GM21576 (cell line): ENCODE results near the gene RASAL1.

ENCODE experiments used
- ATAC-seq: cut with Tn5 transposase; IDR thresholded peaks from one replicate; pipeline ENCODE4 v1.9.1; 2021; ENCODE audit warnings: mild to moderate bottlenecking, moderate library complexity; ENCODE audit not compliant: unreplicated experiment

The RASAL1 gene

DNA sequence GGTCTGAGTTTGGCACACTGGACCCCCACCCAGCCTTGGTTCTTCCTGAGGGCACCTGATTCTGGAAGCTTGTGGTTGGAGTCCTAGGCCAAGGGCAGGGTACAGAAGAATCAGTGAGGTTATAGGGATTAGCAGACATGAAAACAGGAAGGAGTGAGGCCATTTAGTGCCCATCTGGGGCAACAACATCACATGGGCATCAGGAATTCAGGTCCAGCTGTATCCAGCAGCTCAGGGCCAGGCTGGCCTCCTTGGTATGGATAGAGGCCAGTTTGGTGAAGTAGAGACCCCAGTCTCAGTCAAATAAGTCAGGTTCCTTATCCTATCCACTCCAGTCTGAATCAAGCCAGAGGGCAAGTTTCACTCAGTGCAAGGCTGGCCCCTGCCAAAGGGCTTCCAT lies 36.2 kb downstream of the RASAL1 start:
- ATAC-seq = no peak

DNA sequence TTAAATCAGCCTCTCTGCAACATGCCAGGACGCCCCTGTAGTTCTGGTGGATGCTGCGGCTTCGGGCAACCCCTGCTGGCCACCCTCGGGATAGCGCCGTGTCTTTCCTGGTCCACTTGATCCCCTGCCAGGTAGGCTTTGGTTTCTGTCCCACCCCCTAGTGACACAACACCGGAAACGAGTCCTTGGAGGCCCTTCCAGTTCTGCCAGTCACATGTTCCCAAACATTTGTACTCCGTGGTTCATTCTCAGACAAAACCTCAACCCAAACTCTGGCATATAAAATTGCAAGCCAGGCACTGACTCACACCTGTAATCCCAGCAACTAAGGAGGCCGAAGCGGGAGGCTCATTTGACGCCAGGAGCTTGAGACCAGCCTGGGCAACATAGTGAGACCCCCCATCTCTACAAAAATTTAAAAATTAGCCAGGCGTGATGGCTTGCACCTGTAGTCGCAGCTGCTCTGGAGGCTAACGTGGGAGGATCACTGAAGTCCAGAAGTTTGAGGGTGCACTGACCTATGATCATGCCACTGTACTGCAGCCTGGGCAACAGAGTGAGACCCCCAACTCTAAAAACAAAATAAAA lies 37.0 kb downstream of the RASAL1 start:
- ATAC-seq = no peak

DNA sequence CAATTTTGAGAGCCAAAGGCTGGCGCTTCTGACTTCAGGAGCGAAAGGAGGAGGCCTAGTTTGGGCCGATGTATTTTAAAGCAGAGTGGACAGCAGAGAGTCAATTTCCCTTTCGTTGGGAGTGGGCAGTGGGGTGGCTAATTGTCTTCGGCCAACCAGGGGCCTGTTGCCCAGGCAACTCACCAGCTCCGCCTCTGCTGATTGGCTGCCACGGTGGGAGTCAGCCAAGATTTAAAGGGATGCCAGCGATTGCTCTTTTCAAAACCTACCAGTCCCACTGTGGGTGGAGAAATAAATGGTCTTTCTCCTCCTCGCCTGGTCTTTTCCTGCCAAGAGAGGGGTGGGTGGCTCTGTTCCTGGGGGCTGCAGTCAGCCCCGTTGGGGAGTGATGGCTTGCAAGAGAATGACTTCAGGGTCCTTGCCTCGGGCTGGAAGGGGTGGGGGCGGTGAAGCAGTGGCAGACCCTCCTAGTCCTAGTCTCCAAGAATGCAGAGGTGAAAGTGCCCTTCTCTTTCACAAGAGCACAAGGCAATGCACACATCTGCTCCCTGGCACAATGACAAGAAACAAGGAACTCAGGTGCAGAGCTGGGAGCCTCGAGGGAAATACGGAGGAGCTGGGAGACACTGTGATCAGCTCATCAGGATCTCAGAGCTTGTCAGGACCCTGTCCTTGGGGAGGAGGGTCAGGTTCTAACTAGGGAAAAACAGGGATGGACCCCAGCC lies 37.7 kb downstream of the RASAL1 start:
- no peak for ATAC-seq

DNA sequence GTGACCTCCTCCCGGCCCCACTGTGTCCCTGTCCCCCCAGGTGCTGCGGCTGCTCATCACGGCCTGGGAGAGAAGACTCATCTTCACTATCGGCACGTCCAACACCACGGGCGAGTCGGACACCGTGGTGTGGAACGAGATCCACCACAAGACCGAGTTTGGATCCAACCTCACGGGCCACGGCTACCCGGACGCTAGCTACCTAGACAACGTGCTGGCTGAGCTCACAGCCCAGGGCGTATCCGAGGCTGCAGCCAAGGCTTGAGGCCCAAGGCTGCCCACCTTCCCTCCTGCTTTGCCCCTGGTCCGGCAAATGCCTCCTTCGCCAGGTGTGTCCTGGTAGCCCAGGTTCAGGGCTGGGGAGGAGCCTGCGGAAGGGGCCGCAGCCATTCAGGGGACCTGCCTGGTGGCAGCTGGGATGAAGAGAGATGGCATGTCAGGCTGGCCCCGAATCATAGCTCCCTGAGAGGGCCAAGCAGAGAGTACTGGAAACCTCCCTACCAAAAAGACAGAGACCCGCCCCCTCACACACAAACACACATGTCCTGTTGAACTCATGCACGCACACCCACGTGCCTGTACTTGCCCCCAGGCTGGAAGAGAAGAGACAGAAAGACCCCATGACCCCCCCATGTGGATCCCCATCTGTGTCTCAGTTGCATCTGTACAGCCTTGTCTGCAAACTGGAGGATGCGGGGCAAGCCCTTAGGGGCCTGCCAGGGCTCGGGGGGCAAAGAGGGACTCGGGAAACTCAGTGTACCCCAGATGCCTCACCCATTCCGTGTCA lies 38.7 kb downstream of the RASAL1 start:
- no peak for ATAC-seq

DNA sequence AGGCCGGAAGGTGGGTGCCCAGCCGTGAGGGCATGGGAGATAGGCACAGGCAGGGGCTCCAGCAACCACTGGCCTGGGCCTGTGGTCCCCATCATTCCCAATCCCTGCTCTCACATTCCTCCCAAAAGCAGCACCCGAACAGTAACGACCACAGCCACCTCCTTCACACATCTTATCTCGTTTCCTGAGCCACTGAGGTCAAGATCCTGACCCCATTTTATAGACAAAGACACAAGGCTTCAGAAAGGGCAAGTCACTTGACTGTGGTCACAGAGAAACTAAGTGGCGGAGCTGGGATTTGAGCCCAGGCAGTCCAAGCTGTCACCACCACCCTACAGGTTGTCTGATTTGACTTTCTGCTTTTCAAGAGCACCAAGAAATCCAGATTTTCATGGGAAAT lies 40.2 kb downstream of the RASAL1 start:
- no peak for ATAC-seq

DNA sequence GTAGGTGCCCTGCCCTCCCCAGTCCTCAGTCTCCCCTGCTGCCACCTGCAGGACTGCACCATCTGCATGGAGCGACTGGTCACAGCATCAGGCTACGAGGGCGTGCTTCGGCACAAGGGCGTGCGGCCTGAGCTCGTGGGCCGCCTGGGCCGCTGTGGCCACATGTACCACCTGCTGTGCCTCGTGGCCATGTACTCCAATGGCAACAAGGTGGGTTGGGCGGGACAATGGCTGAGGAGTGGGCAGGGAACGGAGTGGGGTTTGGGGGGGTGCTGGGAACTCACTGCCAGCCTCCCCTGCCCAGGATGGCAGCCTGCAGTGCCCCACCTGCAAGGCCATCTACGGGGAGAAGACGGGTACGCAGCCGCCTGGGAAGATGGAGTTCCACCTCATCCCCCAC lies 40.8 kb downstream of the RASAL1 start:
- no peak for ATAC-seq

DNA sequence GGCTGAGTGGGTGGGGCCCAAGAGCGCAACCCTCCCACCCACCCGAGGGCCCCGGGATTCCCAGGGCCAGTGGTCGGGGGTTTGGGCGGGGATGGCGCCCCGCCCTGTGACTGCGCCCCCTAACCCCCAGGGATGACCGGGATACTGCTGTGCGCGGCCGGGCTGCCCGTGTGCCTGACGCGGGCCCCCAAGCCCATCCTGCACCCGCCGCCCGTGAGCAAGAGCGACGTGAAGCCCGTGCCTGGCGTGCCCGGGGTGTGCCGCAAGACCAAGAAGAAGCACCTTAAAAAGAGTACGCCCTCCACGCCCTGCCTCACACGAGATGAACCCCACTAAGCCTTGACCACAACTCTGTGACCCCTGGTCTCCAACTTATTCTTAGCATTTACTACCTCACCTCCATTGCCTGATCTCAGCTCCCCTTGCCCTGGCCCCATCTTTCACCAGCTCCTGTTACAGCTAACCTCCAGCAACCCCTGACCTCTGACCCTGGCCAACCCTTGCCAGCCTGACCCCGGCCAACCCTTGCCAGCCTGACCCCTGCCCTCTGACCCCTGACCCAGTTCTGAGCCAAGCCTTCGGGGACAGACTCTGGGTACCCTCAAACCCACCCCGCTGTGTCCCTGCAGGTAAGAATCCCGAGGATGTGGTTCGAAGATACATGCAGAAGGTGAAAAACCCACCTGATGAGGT lies 42.0 kb downstream of the RASAL1 start:
- ATAC-seq = no peak

DNA sequence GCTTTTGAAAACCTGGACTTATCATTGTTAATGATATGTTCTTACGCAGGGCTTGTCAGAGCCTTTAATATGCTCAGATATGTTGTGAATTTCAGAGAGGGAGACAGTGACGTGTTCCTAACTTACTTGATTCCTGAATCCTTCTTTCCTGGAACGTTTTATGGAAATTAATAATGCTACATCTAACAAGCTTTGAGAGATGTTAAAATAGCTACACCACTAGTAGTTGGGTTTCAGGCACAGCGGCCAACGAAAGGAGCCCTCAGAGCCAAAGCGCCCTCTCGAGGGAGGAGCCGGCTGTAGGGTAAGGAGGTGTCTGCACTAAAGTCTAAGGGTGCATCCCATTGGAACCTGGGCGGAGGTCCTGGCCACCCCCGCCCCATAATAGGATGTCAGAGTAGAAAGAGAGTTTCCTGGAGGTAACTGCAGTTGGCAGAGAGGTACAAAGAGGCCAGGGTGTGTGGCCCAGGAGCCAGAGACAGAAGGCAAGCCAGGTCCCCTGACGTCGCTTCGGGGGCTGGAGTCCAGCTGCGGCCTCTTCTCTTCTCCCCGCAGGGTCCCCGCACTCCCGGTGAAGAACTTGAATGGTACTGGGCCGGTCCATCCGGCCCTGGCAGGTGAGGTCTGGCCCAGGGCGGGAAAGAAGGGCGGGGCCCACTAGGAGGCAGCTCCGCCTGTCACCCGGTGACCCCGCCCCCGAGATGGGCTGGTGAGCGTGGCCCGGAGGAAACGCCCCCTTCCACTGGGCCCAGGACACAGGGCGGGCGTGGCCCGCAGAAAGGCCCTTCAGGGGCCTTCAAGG lies 42.8 kb downstream of the RASAL1 start:
- ATAC-seq = no peak

DNA sequence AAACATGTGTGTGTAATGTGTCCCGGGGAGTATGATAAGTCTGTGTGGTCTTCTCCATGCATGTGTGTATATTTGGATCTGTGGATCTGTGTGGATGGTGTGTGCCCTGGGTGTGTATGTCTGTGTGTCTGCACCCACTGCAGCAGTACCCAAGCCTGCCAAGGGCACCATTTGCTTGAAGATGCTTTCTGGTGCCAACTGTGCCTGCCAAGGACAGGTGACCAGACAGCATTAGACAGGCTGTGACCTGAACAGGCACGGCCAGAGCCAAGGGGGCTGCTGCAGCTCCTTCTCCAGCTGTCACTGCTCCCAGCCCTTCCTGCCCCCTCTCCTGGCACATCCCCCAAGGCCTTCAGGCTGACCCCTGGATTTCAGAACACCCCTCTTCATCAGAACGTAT lies 44.1 kb downstream of the RASAL1 start:
- no peak for ATAC-seq

DNA sequence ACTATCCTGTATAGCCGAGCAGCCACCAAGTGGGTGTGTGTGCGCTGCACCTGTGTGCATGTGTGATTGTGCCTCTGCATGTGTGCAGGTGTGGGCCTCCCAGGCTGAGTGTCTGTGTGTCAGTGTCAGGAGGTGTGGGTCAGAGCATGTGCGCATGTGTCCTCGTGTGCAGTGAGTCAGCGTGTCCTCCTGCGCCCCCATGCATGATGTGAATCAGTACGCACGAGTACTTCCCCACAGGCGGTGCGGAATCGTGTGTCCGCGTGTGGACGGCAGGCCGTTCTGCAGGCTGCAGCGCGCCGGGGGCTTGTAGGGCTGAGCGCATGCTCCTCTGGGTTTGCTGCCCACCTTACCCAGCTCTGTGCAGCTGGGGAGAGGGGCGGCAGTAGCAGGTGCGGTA lies 44.8 kb downstream of the RASAL1 start:
- no peak for ATAC-seq

DNA sequence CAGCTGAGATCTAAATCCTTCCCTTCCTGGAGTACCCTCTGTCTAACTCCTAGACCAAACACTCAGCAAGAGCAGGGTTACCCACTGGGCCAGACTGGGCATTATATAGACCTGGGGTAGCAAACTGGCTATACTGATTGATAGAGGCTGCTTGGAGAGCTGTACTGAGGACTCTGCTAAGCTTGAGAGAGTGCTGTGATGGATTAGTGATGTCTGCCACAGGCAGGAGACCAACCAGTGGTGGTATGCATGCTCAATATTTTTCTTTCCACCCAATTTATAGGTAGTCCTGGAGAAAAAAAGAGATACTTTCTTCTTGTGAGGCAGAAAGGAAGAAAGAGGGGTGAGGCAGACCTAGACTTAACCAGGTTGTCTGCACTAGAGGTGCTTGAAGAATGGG lies 45.7 kb downstream of the RASAL1 start:
- no peak for ATAC-seq

DNA sequence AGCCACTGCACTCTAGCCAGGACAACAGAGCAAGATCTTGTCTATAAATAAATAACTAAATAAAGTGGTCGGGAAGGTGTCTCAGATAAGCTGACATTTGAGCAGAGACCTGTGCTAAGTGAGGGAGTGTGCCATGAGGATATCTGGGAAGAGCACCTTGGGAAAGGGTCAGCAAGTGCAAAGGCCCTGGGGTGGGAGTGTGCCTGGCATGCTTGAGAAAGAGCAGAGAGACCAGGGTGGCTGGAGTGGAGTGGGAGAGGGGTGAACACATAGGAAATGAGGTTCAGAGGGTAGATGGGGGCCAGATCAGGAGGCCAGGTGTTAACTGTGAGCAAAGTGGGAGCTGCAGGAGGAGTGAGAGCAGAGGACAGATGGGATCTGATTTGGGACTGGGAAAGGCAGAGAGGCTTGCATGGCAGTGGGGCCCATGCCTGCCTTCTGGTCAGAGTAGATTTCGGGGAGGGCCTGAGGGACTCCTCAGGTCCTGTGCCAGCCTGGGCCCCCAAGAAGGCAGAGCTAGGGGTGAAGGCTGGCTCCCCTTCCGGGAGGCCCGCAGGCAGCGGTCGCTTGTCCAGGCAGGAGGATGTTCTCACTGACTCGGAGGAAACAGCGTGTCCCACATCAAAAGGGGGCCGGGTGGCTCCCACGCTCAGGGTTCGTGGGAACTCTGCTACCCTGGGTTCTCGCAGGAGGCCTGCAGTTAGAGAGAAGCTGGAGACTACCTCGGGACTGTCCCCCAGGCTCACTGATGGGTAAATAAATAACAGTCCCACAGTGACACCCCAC lies 46.4 kb downstream of the RASAL1 start:
- no peak for ATAC-seq

DNA sequence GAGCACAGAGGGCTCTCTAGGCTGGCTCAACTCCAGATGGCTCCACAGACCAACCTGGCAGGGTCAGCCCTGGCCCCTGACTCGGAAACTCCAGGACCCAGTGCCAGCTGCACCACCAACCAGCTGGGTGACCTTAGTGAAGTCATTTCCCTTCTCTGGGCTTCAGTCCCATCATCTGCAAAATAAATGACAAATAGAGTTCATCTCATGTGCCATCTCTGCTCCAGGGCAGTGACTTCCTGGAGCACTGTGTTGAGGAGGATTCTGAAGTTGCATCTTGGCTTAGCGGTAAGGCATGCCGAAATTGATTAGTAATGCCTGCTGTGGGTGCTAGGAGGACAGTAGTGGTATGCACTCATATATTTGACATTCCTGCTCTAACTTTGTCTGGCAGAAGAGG lies 47.5 kb downstream of the RASAL1 start:
- no peak for ATAC-seq

DNA sequence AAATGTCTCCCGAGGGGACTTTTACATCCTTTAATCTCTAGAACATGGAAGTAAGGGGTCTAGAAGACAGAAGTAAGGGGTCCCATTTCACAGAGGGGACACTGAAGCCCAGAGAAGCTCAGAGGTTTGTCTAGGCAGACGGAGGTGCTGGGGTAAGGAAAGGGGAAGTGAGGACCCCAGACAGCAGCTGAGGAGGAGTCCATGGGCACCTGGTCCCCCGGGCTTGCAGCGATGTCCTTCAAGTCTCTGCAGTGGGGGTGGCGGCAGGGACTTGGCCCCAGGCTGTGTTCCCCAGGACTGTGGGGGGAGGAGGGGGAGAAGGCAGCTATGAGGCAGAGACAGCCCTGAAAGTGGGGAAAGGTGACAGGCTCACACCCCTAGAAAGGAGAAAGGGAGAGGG lies 48.4 kb downstream of the RASAL1 start:
- ATAC-seq = no peak

DNA sequence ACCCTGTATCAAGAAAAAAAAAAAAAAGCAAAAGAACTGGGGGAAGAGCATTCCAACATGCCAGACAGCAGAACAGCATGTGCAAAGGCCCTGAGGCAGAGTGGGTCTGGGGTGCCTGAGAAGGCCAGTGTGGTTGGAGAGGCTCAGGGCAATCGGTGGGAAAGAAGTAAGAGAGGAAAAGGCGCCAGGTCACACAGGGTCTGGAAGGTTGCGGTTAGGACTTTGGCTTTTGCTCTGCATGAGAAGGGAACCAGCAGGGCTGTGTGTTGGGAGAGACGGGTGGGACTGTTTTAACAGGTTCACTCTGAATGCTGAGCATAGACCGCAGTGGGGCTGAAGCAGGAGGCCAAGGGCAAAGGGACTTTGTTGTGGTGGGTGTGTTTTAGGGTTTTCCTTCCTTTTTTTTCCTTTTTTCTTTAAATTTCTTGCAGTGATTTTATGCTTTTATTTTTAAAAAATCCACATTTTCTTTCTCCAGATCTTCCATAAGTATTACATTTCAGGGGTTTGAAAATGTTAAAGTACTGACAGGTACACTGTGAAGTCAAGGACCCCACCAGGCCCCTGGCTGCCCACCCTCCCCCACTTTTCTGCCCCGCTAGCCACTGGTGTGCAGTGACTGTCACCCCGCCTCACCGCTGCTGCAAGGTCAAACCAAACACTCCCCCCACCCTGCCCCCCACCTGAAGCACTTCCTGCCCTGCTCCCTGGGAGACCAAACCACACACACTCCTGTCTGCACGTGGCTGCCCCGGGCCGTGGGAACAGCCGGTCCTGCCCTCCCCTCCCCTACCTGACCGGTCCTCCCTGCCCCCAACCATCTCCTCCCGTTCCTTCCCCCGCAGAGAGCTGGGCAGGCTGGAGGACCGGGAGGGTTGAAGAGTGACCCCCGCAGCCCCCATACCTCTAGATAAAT lies 49.1 kb downstream of the RASAL1 start:
- ATAC-seq = no peak

DNA sequence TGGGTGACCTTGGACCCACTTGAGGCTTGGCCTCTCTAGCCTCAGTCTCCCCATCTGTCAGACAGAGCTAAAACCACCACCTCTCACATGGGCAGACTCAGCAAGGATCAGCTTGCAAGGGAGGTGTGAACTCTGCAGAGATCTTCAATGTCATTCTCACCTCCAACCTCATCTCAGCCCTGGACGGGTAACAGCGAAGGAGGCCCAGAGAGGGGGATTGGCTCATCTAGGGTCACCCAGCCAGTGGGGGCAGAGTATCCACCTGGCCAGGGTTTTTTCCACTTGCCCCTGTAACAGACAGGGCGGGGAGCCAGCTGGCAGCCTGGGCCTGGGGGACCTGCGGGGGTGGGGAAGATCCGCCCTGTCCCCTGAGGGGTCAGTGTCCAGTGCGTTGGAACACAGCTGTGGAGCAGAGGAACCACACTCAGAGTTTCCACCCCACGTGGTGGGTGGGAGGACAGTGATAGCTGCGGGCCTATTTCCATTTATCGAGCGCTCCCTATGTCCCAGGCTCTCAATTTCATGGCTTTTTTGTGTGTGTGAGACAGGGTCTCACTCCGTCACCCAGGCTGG lies 51.6 kb downstream of the RASAL1 start:
- no peak for ATAC-seq

DNA sequence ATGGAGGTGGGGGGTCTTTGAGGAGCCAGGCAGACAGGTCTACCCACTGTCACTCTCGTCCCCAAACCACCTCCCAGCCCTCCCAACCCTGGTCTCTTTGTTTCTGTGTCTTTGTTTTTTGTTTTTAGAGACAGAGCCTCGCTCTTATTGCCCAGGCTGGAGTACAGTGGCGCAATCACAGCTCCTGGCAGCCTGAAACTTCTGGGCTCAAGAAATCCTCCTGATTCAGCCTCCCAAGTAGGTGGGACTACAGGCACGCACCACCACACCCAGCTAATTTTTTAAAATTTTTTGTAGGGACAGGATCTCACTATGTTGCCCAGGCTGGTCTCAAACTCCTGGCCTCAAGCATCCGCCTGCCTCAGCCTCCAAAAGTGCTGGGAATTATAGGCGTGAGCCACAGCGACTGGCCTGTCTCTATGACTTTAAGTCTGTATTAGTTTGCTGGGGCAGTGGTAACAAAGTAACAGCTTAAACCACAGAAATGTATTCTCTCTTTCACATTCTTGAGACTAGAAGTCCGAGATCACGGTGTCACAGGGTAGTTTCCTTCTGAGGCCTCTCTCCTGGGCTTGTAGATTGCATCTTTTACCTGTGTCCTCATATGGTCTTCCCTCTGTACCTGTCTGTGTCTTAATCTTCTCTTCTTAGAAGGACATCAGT lies 52.9 kb downstream of the RASAL1 start:
- ATAC-seq = no peak

DNA sequence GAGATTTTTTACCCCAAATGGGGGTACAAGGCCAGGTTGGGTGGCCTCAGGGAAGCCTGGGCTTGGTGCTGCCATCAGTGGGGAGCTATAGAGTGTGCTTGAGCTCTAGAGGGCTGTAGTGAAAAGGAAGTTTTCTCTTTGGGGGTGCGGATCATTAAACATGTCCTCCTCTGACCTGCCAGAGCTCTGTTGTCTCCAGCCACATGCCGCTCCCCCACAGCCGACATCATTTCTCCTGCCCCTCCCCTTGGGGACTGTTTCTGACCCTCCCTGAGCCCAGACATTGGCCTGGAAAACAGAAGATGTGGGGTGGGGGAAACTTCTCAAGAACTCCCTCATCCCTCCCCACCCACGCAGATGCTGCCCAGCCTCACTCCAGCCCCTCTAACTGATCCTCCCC lies 53.7 kb downstream of the RASAL1 start:
- ATAC-seq = no peak
